ENCODE results near the gene THOC2.

Gene THOC2

GRCh38 chrX:123648028-123648810 is 84.6 kb downstream of the THOC2 start:
- H3K4me3 ChIP-seq (ENCODE audit: low read length), result no peak overlapping the region
- no peak for TF ChIP-seq ZNF274 (IDR thresholded peaks at IDR 0.05; ENCODE audit: low read depth, low read length)

DNA sequence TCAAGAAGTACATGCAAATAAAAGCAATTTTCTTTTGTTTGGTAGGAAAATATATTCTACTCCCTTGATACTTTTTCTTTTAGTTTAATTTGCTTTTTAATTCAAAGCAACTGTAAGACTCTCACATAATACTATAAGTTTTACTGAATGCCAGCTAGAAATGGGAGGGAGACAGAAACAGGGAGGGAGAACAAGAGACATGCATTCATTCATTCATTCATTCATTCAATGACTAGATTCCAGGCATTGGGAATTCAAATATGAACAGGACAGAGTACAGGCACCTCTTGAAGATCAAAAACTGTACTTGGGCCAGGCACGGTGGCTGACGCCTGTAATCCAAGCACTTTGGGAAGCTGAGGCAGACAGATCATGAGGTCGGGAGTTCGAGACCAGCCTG is 85.6 kb downstream of the THOC2 start:
- TF ChIP-seq ZNF274 (IDR thresholded peaks at IDR 0.05; ENCODE audit: low read depth, low read length), result no peak
- no peak overlapping the region for H3K4me3 ChIP-seq (ENCODE audit: low read length)

- no peak for TF ChIP-seq ZNF274 (IDR thresholded peaks at IDR 0.05; ENCODE audit: low read depth, low read length)
- H3K4me3 ChIP-seq (ENCODE audit: low read length), result no peak overlapping the region
Observed at GRCh38 chrX:123629502-123629901, 103.3 kb downstream of the THOC2 start.

GRCh38 chrX:123626962-123627361 is 105.9 kb downstream of the THOC2 start:
- H3K4me3 ChIP-seq (ENCODE audit: low read length), result no peak overlapping the region
- no peak for TF ChIP-seq ZNF274 (IDR thresholded peaks at IDR 0.05; ENCODE audit: low read depth, low read length)

DNA sequence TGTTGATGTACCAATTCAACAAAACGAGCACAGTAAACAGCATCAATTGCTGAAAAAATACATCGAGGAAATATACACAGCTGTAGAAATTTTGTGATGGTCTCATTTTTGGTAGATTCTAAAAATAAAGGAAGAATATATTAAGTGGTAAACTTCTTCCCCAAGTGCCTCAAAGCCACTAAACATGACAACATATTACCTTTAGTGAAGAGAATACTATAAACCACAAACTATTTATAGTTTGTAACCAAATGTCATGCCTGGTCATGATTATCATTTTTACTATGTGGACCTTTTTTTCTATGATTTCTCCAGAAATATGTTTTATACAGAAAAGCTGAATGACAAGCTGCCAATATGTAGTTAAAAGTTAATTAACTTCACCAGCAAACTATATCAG is 106.9 kb downstream of the THOC2 start:
- no peak for TF ChIP-seq ZNF274 (IDR thresholded peaks at IDR 0.05; ENCODE audit: low read depth, low read length)
- no peak overlapping the region for H3K4me3 ChIP-seq (ENCODE audit: low read length)

DNA sequence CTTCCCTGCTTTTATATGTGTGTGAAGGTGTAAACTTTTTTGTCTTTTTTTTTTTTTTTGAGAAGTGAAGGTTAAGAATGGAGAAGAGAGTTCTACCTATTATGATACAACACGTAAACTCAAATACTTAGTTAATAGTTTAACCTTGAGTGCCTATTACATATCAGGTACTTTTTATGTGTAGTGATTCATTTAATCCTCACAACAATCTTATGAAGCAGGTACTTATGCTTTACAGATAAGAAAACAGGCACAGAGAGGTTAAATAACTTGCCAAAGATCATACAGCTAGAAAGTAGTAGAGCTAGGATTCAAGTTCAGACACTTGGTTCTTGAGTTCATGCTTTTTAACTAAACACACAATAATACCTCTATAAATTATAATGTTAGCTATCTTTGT is 107.4 kb downstream of the THOC2 start:
- no peak overlapping the region for H3K4me3 ChIP-seq (ENCODE audit: low read length)
- no peak for TF ChIP-seq ZNF274 (IDR thresholded peaks at IDR 0.05; ENCODE audit: low read depth, low read length)

GRCh38 chrX:123617007-123617406 is 115.8 kb downstream of the THOC2 start:
- no peak overlapping the region for H3K4me3 ChIP-seq (ENCODE audit: low read length)
- TF ChIP-seq ZNF274 (IDR thresholded peaks at IDR 0.05; ENCODE audit: low read depth, low read length), result no peak

GRCh38 chrX:123610915-123611314 is 121.9 kb downstream of the THOC2 start:
- no peak overlapping the region for H3K4me3 ChIP-seq (ENCODE audit: low read length)
- TF ChIP-seq ZNF274 (IDR thresholded peaks at IDR 0.05; ENCODE audit: low read depth, low read length), result no peak

DNA sequence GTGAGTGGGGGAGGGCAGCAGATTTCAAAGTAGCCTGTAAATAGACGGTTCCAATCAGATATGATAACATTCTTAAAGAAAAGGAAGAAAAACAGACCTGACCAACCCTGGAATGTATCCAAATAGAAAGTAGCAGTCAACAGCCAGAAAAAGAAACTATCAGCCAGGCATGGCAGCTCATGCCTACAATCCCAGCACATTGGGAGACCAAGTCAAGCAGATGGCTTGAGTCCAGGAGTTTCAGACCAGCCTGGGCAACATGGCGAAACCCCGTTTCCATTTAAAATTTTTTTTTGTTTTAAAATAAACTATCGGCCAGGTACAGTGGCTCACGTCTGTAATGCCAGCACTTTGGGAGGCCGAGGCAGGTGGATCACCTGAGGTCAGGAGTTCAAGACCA is 125.0 kb downstream of the THOC2 start:
- no peak overlapping the region for H3K4me3 ChIP-seq (ENCODE audit: low read length)
- TF ChIP-seq ZNF274 (IDR thresholded peaks at IDR 0.05; ENCODE audit: low read depth, low read length), result no peak

GRCh38 chrX:123607270-123607669 is 125.6 kb downstream of the THOC2 start:
- no peak for TF ChIP-seq ZNF274 (IDR thresholded peaks at IDR 0.05; ENCODE audit: low read depth, low read length)
- H3K4me3 ChIP-seq (ENCODE audit: low read length), result no peak overlapping the region

DNA sequence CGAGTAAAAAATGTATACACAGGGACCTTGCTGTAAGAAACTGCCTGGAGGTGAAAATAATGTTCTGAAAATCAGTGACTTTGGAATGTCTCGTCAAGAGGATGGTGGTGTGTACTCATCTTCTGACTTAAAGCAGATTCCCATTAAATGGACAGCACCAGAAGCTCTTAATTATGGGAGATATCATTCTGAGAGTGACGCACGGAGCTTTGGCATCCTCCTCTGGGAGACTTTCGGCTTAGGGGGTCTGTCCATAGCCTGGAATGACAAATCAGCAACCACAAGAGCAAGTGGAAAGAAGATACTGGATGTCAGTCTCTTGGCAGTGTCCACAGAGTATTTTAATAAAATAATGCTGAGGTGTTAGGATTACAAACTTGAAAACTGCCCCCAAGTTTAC is 129.4 kb downstream of the THOC2 start:
- TF ChIP-seq ZNF274 (IDR thresholded peaks at IDR 0.05; ENCODE audit: low read depth, low read length), result no peak
- no peak overlapping the region for H3K4me3 ChIP-seq (ENCODE audit: low read length)

DNA sequence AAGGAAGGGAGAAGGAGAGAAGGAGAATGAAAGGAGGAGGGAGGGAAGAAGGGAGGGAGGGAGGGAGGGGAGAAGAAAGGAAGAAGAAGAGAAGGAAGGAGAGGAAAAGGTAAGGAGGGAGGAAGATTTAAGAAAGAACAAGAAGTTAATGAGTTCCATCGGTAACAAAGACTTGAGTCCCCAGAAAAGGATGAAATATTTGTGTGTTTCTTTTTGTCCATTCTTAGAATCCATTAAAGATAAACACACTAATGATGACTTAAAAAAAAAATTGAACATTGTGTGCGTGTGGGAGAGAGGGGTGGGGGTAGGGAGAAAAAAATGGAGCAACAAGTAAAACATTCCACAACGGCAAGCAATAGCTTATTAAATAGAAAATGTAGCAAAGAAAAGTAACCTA is 131.4 kb downstream of the THOC2 start:
- TF ChIP-seq ZNF274 (IDR thresholded peaks at IDR 0.05; ENCODE audit: low read depth, low read length), result no peak
- H3K4me3 ChIP-seq (ENCODE audit: low read length), result no peak overlapping the region

- no peak overlapping the region for H3K4me3 ChIP-seq (ENCODE audit: low read length)
- no peak for TF ChIP-seq ZNF274 (IDR thresholded peaks at IDR 0.05; ENCODE audit: low read depth, low read length)
Observed at GRCh38 chrX:123600181-123600580, 132.7 kb downstream of the THOC2 start.

- H3K4me3 ChIP-seq (ENCODE audit: low read length), result no peak overlapping the region
- no peak for TF ChIP-seq ZNF274 (IDR thresholded peaks at IDR 0.05; ENCODE audit: low read depth, low read length)
Observed at GRCh38 chrX:123590842-123591486, 141.9 kb downstream of the THOC2 start.

- H3K4me3 ChIP-seq (ENCODE audit: low read length), result no peak overlapping the region
- TF ChIP-seq ZNF274 (IDR thresholded peaks at IDR 0.05; ENCODE audit: low read depth, low read length), result no peak
Observed at GRCh38 chrX:123588723-123589122, 144.1 kb downstream of the THOC2 start.
